ENCODE results near the gene ZNF85.
"Not testable (repeated sequence)": the region's sequence is repeated elsewhere in the genome, so short reads cannot be mapped to it uniquely, and the experiment has no call there.

The ZNF85 gene

GRCh38 chr19:20923077-20923871, at the start of gene ZNF85:
ZNF85 (plus strand) TSS chr19:20923251; CDS start chr19:20923401, 150 bp downstream.
- DNase-seq, result peak; percentile 95

GRCh38 chr19:20879501-20879900, 43.5 kb upstream of the ZNF85 start:
- DNase-seq, result no peak

GRCh38 chr19:20912973-20913372, 10.1 kb upstream of the ZNF85 start:
- no peak for DNase-seq

GRCh38 chr19:20925481-20925880, 2.4 kb downstream of the ZNF85 start:
- DNase-seq, result no peak

GRCh38 chr19:20926796-20927195, 3.7 kb downstream of the ZNF85 start:
- no peak for DNase-seq

GRCh38 chr19:20928371-20928770, 5.3 kb downstream of the ZNF85 start:
- DNase-seq, result no peak

- DNase-seq, result not testable (repeated sequence)
Measured at GRCh38 chr19:20936322-20936947, 13.4 kb downstream of the ZNF85 start.

- not testable (repeated sequence) for DNase-seq
Measured at GRCh38 chr19:20952561-20953095, 29.6 kb downstream of the ZNF85 start.

- DNase-seq, result peak; percentile 63
Measured at GRCh38 chr19:20964798-20965197, 41.7 kb downstream of the ZNF85 start.

- no peak for DNase-seq
Measured at GRCh38 chr19:20968092-20968491, 45.0 kb downstream of the ZNF85 start.

GRCh38 chr19:20969498-20969897, 46.4 kb downstream of the ZNF85 start:
- no peak for DNase-seq

GRCh38 chr19:20969898-20970297, 46.8 kb downstream of the ZNF85 start:
- DNase-seq, result no peak

GRCh38 chr19:20992788-20993187, 69.7 kb downstream of the ZNF85 start:
- DNase-seq, result not testable (repeated sequence)

- peak; percentile 94 for DNase-seq
Measured at GRCh38 chr19:20999731-21000352, 76.8 kb downstream of the ZNF85 start.

Measured in activated effector memory CD4-positive, alpha-beta T cell treated with anti-CD3 and anti-CD28 coated beads, Interleukin-2, amount 50 U/mL, for 16 hours (primary cell).